Naive B cell (primary cell): ENCODE measurements around the gene RIPPLY2. TPM values are rescaled to one million over a fixed set of nuclear protein-coding genes. Genes with fewer than 3 reads are reported as not detected.

Experiments
- ATAC-seq, 2 donors: fragments of 150-1000 bp; cut with Tn5 transposase; 2 replicates each; pipeline ENCODE4 v1.10.0; 2021; ENCODE audit warnings: low read depth in 2 of 2, mild to moderate bottlenecking in 2 of 2, moderate library complexity in 2 of 2
- DNase-seq: peaks from one replicate; pipeline ENCODE4 v3.0.0; 2022
- H3K27ac Mint-ChIP-seq, 6 donors: one replicate each; pipeline ENCODE4 v1.8.0; 2020 to 2022; ENCODE audit warnings: mild to moderate bottlenecking in 6 of 6, mixed read lengths in 6 of 6, moderate library complexity in 5 of 6, inconsistent platforms in 2 of 6
- H3K27me3 Mint-ChIP-seq, 3 donors: one replicate each; pipeline ENCODE4 v1.8.0; 2021 to 2022; ENCODE audit warnings: mixed read lengths in 3 of 3, mild to moderate bottlenecking in 1 of 3
- H3K36me3 Mint-ChIP-seq, 2 donors: one replicate each; pipeline ENCODE4 v1.8.0; 2020 to 2022; ENCODE audit warnings: mixed read lengths in 2 of 2, inconsistent platforms in 1 of 2, mild to moderate bottlenecking in 1 of 2
- H3K4me1 Mint-ChIP-seq, 3 donors: one replicate each; pipeline ENCODE4 v1.8.0; 2020 to 2022; ENCODE audit warnings: mixed read lengths in 3 of 3, inconsistent platforms in 1 of 3, mild to moderate bottlenecking in 1 of 3, moderate library complexity in 1 of 3
- H3K4me3 Mint-ChIP-seq, 8 donors: one replicate each; pipeline ENCODE4 v1.8.0; 2020 to 2022; ENCODE audit warnings: mild to moderate bottlenecking in 8 of 8, mixed read lengths in 8 of 8, moderate library complexity in 8 of 8, inconsistent platforms in 2 of 8
- H3K9me3 Mint-ChIP-seq, 7 donors: one replicate each; pipeline ENCODE4 v1.8.0; 2020 to 2022; ENCODE audit warnings: mixed read lengths in 7 of 7, mild to moderate bottlenecking in 5 of 7, inconsistent platforms in 2 of 7, moderate library complexity in 1 of 7
- polyA plus RNA-seq, 6 donors: library from polyadenylated mRNA; unstranded; fragments of 300-500 nt; fragmentation: Illumina TruSeq; gene quantifications; one replicate each; pipeline ENCODE4 v1.2.3, GENCODE V29; 2021; ENCODE audit warnings: low read depth in 6 of 6

The RIPPLY2 gene
- polyA plus RNA-seq, 6 donors from 2014 or later: not detected

DNA sequence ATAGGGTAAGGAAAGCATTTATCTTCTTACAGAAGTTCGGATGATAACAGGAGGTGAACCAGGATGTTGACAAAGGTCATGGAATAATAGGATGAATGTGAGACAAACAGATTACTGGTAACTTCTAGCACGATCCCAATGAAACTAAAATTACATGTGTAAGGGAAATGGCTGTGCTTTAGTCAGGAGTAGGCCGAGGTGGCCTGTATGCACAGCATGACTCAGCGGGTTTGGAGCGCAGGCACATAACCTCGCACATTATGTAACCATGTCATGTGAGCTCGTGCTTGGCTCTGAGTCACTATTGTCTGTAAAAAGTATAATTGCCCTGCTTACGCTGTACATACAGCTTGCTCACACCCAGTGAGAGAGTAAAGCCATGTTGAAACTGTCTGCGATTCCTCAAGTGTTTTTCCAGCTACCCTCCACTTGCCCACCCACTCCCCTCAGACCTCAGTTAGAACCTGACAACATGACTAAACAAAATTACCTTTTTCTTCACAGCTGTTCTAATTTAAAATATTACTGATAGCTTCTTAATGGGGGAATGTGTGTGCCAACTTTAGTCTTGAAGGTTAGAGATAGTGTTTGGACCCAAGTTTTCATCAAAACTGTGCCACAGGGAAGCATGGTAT lies 14.5 kb downstream of the RIPPLY2 start:
- H3K36me3 Mint-ChIP-seq: peaks cover 32 to 40% of the 10 kb centered on the region in 2 donors
- H3K9me3 Mint-ChIP-seq: peaks cover 7 to 26% (median 17%) of the 10 kb centered on the region in 7 donors
- peak overlapping the region in 4 of 6 donors; percentile 15 to 88 (median 43) for H3K27ac Mint-ChIP-seq
- peak overlapping the region in 1 of 8 donors; percentile 28 for H3K4me3 Mint-ChIP-seq
- ATAC-seq (no peak), DNase-seq (no peak)
- H3K27me3 Mint-ChIP-seq: no peaks in the 10 kb centered on the region
- peaks cover 22 to 28% (median 28%) of the 10 kb centered on the region in 3 donors for H3K4me1 Mint-ChIP-seq

DNA sequence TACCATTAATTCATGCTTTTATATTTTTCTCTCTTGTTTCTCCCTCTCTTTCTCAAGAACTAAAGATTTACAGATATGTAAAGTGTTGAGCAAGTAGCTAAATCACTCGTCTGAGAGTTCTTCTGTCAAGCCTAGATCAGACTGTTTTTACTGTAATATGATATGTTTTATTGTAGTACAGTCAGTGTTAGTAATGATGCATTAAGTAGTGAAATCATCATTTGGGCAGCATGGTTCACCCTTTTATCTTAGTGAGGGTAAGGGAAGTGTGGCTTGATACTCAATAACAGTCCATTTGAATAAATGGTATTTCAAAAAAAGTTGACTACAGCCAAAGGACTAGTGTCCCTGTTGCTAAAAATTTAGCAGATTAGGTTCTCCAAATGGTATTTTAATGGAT lies 15.5 kb downstream of the RIPPLY2 start:
- Mint-ChIP-seq H3K27ac (no peak overlapping the region), H3K4me1 (peaks cover 22 to 31% (median 28%) of the 10 kb centered on the region in 3 donors), H3K36me3 (peaks cover 32 to 43% of the 10 kb centered on the region in 2 donors), H3K9me3 (peaks cover 7 to 26% (median 17%) of the 10 kb centered on the region in 7 donors), H3K4me3 (no peak overlapping the region), H3K27me3 (no peaks in the 10 kb centered on the region)
- DNase-seq: no peak
- ATAC-seq: no peak

GRCh38 chr6:83870649-83871048 lies 17.5 kb downstream of the RIPPLY2 start:
- peaks cover 7 to 26% (median 17%) of the 10 kb centered on the region in 7 donors for H3K9me3 Mint-ChIP-seq
- H3K36me3 Mint-ChIP-seq: peaks cover 39 to 45% of the 10 kb centered on the region in 2 donors
- ATAC-seq: no peak
- peak overlapping the region in 1 of 6 donors; percentile 25 for H3K27ac Mint-ChIP-seq
- no peak for DNase-seq
- H3K4me1 Mint-ChIP-seq: peaks cover 28 to 36% (median 32%) of the 10 kb centered on the region in 3 donors
- no peak overlapping the region for H3K4me3 Mint-ChIP-seq
- H3K27me3 Mint-ChIP-seq: no peaks in the 10 kb centered on the region

DNA sequence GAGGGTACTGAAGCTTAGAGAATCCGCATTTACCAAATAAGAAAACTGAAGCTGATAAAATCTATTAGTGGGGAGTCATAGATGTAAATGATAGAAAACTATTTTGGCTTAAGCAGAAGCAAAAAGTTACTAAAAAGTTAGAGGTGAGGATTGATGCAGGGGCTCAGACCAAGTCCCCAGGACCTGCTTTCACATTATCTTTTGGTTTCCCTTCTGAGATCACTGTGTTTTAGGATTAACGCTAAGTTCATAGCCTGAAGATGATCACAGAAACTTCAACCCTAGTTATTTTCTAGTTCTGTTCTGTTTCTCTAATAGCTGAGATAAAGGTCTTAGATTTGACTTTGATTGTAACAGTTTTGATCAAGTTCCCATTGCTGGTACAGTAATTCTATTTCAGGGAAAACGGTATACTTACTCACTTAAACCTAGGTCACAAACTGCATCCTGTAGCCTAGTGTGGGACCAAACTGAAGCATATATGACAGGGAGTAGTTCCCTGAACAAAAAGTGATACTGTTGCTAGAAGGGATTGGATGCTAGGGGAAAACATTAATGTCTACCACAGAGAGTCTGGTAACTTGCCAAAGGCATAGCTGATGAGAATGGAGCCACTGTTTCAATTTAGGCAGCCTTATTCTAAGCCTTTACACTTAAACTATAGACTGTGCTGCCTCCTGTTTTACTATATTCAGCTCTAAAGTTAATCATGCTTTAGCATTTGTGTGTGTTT lies 19.4 kb downstream of the RIPPLY2 start:
- Mint-ChIP-seq H3K9me3 (peaks cover 0 to 14% (median 9%) of the 10 kb centered on the region in 7 donors), H3K27me3 (no peaks in the 10 kb centered on the region), H3K27ac (peak overlapping the region in 2 of 6 donors; percentile 10 to 60), H3K36me3 (peaks cover 26 to 35% of the 10 kb centered on the region in 2 donors), H3K4me3 (peak overlapping the region in 1 of 8 donors; percentile 25), H3K4me1 (peaks cover 33 to 41% (median 36%) of the 10 kb centered on the region in 3 donors)
- ATAC-seq (no peak), DNase-seq (no peak)

DNA sequence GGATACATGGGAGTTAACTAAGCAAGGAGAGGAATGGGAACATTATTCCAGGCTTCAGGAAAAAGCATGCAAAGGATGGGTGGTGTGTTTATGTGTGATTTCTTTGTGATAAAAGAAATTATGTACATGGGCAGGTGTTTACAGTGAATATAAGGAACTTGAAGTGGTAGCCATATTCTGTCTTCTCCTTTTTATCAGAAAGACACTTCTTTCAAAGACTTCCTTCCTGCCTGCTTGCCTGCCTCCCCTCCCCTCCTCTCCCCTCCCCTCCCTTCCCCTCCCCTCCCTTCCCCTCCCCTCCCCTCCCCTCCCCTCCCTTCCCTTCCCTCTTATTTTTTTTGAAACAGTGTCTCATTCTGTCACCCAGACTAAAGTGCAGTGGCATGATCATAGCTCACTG lies 20.7 kb downstream of the RIPPLY2 start:
- peak overlapping the region; percentile 0 to 80 (median 30) for H3K27ac Mint-ChIP-seq
- H3K27me3 Mint-ChIP-seq: no peaks in the 10 kb centered on the region
- H3K9me3 Mint-ChIP-seq: peaks cover 0 to 4% (median 0%) of the 10 kb centered on the region in 7 donors
- ATAC-seq (no peak), DNase-seq (no peak)
- H3K4me1 Mint-ChIP-seq: peaks cover 36 to 55% (median 46%) of the 10 kb centered on the region in 3 donors
- peaks cover 13 to 22% of the 10 kb centered on the region in 2 donors for H3K36me3 Mint-ChIP-seq
- H3K4me3 Mint-ChIP-seq: peak overlapping the region in 3 of 8 donors; percentile 0 to 17 (median 9)

- Mint-ChIP-seq H3K4me1 (peaks cover 54 to 74% (median 65%) of the 10 kb centered on the region in 3 donors), H3K27me3 (no peaks in the 10 kb centered on the region), H3K27ac (no peak overlapping the region), H3K36me3 (peaks cover 9 to 21% of the 10 kb centered on the region in 2 donors), H3K4me3 (no peak overlapping the region), H3K9me3 (peaks cover 0 to 4% (median 0%) of the 10 kb centered on the region in 7 donors)
- no peak for ATAC-seq
- no peak for DNase-seq
Observed at GRCh38 chr6:83875843-83876242, 22.7 kb downstream of the RIPPLY2 start.

DNA sequence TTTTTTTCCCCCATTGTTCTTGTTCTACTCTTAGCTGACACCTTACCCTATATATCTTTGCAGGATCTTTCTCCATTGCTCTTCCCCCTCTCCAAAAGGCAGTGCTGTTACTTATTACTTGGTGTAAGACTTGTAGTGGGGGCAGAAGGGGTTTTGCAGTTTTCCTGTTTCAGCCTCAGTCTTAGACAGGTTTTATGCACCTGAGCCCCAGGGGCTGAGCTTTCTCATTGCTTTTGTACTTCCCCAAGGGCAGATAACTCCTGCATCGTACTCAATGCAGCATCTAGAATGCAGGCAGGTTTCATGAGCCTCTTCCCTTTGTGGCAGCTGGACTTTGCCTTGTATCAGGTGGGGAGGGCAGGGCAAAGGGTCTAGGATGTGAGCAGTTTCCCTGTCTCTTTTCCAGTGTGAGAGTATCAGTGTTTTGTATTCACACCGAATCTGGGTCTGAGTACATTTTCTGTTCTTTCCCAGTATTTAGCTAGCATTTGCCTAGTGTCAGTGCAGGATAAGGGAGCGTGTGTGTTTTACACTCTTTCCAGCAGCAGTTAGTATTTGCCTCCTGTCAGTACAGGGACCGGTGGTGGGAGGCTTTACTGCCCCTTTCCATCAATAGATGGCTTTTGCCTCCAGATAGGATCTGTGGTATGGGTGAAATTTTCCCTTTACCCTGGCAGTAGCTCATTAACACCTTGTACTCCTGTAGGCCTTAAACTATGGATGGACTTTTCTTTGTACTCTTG lies 25.9 kb downstream of the RIPPLY2 start:
- Mint-ChIP-seq H3K9me3 (no peaks in the 10 kb centered on the region), H3K36me3 (peaks cover 4 to 8% of the 10 kb centered on the region in 2 donors), H3K4me3 (no peak overlapping the region), H3K27ac (peak overlapping the region in 5 of 6 donors; percentile 19 to 82 (median 48)), H3K27me3 (no peaks in the 10 kb centered on the region), H3K4me1 (peaks cover 42 to 57% (median 56%) of the 10 kb centered on the region in 3 donors)
- ATAC-seq: no peak
- DNase-seq: no peak

DNA sequence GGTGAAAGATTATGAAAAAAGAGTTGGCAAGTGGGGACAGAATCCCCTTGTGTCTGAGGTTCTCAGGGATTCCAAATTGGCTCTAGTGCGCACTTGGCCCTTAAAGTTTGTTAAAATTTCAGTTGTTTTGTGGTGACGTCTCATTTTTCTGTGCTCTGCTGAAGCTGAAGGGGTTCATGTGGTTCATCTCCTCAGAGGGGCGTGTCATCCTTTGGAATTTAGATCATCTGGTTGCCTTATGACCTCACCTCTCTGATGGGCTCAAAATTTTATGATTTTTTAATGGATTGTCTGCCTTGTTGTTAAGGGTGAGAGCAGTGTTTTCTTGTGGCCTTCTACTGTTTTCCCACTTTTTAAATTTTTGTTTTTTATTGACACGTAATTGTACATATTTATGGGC lies 26.6 kb downstream of the RIPPLY2 start:
- Mint-ChIP-seq H3K36me3 (peaks cover 0 to 2% of the 10 kb centered on the region in 2 donors), H3K27me3 (no peaks in the 10 kb centered on the region), H3K4me1 (peaks cover 41 to 57% (median 55%) of the 10 kb centered on the region in 3 donors), H3K9me3 (no peaks in the 10 kb centered on the region), H3K27ac (peak overlapping the region in 4 of 6 donors; percentile 0 to 74 (median 46)), H3K4me3 (no peak overlapping the region)
- ATAC-seq (no peak), DNase-seq (no peak)

GRCh38 chr6:83883240-83883639 lies 30.1 kb downstream of the RIPPLY2 start:
- ATAC-seq (no peak), DNase-seq (no peak)
- no peaks in the 10 kb centered on the region for H3K9me3 Mint-ChIP-seq
- no peak overlapping the region for H3K4me3 Mint-ChIP-seq
- H3K36me3 Mint-ChIP-seq: no peaks in the 10 kb centered on the region
- H3K27ac Mint-ChIP-seq: peak overlapping the region in 2 of 6 donors; percentile 3 to 89
- peaks cover 43 to 55% (median 44%) of the 10 kb centered on the region in 3 donors for H3K4me1 Mint-ChIP-seq
- no peaks in the 10 kb centered on the region for H3K27me3 Mint-ChIP-seq

DNA sequence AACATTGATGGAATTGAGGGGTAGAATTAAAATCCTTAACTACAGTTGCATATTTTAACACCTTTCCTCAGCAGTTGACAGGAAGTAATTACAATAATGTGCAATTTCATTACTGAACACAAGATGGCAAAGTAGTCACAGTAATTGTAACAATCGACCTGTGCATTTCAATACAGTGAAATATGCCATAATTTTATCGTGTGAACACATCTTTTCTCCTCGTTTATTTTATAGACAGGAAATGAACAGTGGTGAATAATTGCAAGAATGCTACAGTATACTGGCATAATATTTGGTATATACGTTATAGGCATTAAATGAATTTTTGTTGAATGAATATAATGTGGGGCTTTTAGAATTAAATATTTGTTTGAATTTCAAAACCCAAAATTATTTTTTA lies 31.4 kb downstream of the RIPPLY2 start:
- peak; percentile 33 for DNase-seq
- H3K27ac Mint-ChIP-seq: no peak overlapping the region
- H3K36me3 Mint-ChIP-seq: no peaks in the 10 kb centered on the region
- H3K4me3 Mint-ChIP-seq: no peak overlapping the region
- H3K4me1 Mint-ChIP-seq: peaks cover 42 to 54% (median 44%) of the 10 kb centered on the region in 3 donors
- ATAC-seq: peak; percentile 55 to 74
- no peaks in the 10 kb centered on the region for H3K9me3 Mint-ChIP-seq
- no peaks in the 10 kb centered on the region for H3K27me3 Mint-ChIP-seq

DNA sequence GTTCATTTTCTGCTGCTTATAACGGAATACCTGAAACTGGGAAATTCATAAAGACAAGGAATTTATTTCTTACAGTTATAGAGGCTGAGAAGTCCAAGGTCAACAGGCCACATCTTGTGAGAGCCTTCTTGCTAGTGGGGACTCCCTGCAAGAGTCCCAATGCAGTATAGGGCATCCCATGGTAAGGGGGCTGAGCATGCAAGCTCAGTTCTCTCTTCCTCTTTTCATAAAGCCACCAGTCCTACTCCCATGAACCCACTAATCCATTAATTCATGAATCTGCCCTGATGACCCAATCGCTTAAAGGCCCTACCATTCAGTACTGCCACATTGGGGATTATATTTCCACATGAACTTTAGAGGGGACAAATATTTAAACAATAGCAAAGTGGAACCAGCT lies 32.8 kb downstream of the RIPPLY2 start:
- H3K9me3 Mint-ChIP-seq: no peaks in the 10 kb centered on the region
- H3K27me3 Mint-ChIP-seq: no peaks in the 10 kb centered on the region
- H3K4me3 Mint-ChIP-seq: no peak overlapping the region
- DNase-seq: no peak
- ATAC-seq: no peak
- no peaks in the 10 kb centered on the region for H3K36me3 Mint-ChIP-seq
- H3K4me1 Mint-ChIP-seq: peaks cover 36 to 48% (median 37%) of the 10 kb centered on the region in 3 donors
- peak overlapping the region in 1 of 6 donors; percentile 6 for H3K27ac Mint-ChIP-seq

DNA sequence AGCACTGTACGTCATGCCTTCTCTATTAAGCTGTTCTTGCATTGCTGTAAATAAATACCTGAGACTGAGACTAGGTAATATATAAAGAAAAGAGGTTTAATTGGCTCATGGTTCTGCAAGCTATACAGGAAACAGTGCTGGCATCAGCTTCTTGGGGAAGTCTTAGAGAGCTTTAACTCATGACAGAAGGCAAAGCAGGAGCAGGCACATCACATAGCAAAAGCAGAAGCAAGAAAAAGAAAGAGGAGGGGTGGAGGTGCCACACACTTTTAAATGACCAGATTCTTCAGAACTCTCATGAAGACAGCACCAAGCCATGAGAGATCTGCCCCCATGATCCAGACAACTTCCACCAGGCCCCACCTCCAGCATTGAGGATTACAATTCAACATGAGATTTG lies 36.5 kb downstream of the RIPPLY2 start:
- Mint-ChIP-seq H3K4me3 (peak overlapping the region in 1 of 8 donors; percentile 25), H3K4me1 (peaks cover 36 to 60% (median 48%) of the 10 kb centered on the region in 3 donors), H3K36me3 (peaks cover 0 to 13% of the 10 kb centered on the region in 2 donors), H3K27ac (peak overlapping the region in 3 of 6 donors; percentile 4 to 49 (median 33)), H3K9me3 (no peaks in the 10 kb centered on the region), H3K27me3 (no peaks in the 10 kb centered on the region)
- no peak for DNase-seq
- ATAC-seq: peak; percentile 45 to 69

- ATAC-seq (no peak), DNase-seq (no peak)
- H3K9me3 Mint-ChIP-seq: no peaks in the 10 kb centered on the region
- H3K27ac Mint-ChIP-seq: no peak overlapping the region
- no peaks in the 10 kb centered on the region for H3K27me3 Mint-ChIP-seq
- H3K4me3 Mint-ChIP-seq: no peak overlapping the region
- H3K4me1 Mint-ChIP-seq: peaks cover 41 to 67% (median 50%) of the 10 kb centered on the region in 3 donors
- H3K36me3 Mint-ChIP-seq: peaks cover 0 to 13% of the 10 kb centered on the region in 2 donors
Observed at GRCh38 chr6:83890520-83890919, 37.4 kb downstream of the RIPPLY2 start.
